Astrocyte (in vitro differentiated cells and primary cell): ENCODE results near the gene MORN5. TPM values are rescaled to one million over a fixed set of nuclear protein-coding genes. Genes with fewer than 3 reads are reported as not detected.

Experiments used
- DNase-seq: peaks from one replicate; pipeline ENCODE4 v3.0.0-alpha.2; 2010; ENCODE audit warnings: low read depth
- FAIRE-seq: peaks from 2 replicates; lab custom pipeline; 2011; peaks lifted over from hg19 to GRCh38; lab: Jason Lieb, UNC
- H2AFZ ChIP-seq: 2 replicates; pipeline ENCODE4 v1.6.0; 2012; ENCODE audit warnings: low read depth, low read length, inconsistent platforms
- H3K27ac ChIP-seq: 2 replicates; pipeline ENCODE4 v1.5.1; 2011; ENCODE audit warnings: low read depth, low read length, inconsistent platforms
- H3K27me3 ChIP-seq: 2 replicates; pipeline ENCODE4 v1.6.0; 2011; ENCODE audit warnings: low read length, inconsistent platforms; ENCODE audit not compliant: insufficient read depth
- H3K36me3 ChIP-seq: 2 replicates; pipeline ENCODE4 v1.5.1; 2011; ENCODE audit warnings: low read length, inconsistent platforms; ENCODE audit not compliant: insufficient read depth
- H3K4me1 ChIP-seq: 2 replicates; pipeline ENCODE4 v1.5.1; 2011; ENCODE audit warnings: low read length, inconsistent platforms; ENCODE audit not compliant: insufficient read depth
- H3K4me2 ChIP-seq: 2 replicates; pipeline ENCODE4 v1.6.0; 2012; ENCODE audit warnings: low read length, inconsistent platforms
- H3K4me3 ChIP-seq: 2 replicates; pipeline ENCODE4 v1.5.1; 2011; ENCODE audit warnings: low read depth, mild to moderate bottlenecking, low read length, inconsistent platforms; ENCODE audit not compliant: insufficient read depth
- H3K79me2 ChIP-seq: 2 replicates; pipeline ENCODE4 v1.6.0; 2012; ENCODE audit warnings: mild to moderate bottlenecking, low read length, inconsistent platforms; ENCODE audit not compliant: insufficient read depth
- H3K9ac ChIP-seq: 2 replicates; pipeline ENCODE4 v1.6.0; 2012; ENCODE audit warnings: mild to moderate bottlenecking, low read length, inconsistent platforms
- H3K9me3 ChIP-seq: 2 replicates; pipeline ENCODE4 v1.5.1; 2012; ENCODE audit warnings: low read depth, mild to moderate bottlenecking, low read length, inconsistent platforms; ENCODE audit not compliant: insufficient read depth
- H4K20me1 ChIP-seq: 2 replicates; pipeline ENCODE4 v1.6.0; 2012; ENCODE audit warnings: low read length, inconsistent platforms; ENCODE audit not compliant: insufficient read depth
- H3K27ac Mint-ChIP-seq: one replicate; pipeline ENCODE4 v1.8.0; 2021; ENCODE audit warnings: mild to moderate bottlenecking, mixed read lengths; ENCODE audit not compliant: unreplicated experiment
- H3K27me3 Mint-ChIP-seq: one replicate; pipeline ENCODE4 v1.8.0; 2021; ENCODE audit warnings: low read depth, mixed read lengths; ENCODE audit not compliant: unreplicated experiment
- H3K36me3 Mint-ChIP-seq: one replicate; pipeline ENCODE4 v1.8.0; 2021; ENCODE audit warnings: low read depth, mixed read lengths; ENCODE audit not compliant: unreplicated experiment
- H3K4me1 Mint-ChIP-seq: one replicate; pipeline ENCODE4 v1.8.0; 2021; ENCODE audit warnings: low read depth, mixed read lengths; ENCODE audit not compliant: unreplicated experiment
- H3K4me3 Mint-ChIP-seq: one replicate; pipeline ENCODE4 v1.8.0; 2021; ENCODE audit warnings: mild to moderate bottlenecking, moderate library complexity, mixed read lengths; ENCODE audit not compliant: unreplicated experiment
- H3K9me3 Mint-ChIP-seq: one replicate; pipeline ENCODE4 v1.8.0; 2021; ENCODE audit warnings: mild to moderate bottlenecking, mixed read lengths; ENCODE audit not compliant: unreplicated experiment
- EZH2 ChIP-seq: IDR thresholded peaks from 2 replicates; pipeline ENCODE4 v1.6.1; 2012; ENCODE audit warnings: mild to moderate bottlenecking, low read length, inconsistent platforms; ENCODE audit not compliant: insufficient read depth
- total RNA-seq: library from RNA; stranded (reverse); gene quantifications from 2 replicates; pipeline ENCODE4 v1.2.1, GENCODE V29; 2021
- TF ChIP-seq, protein P1 (sequence below): IDR thresholded peaks from 2 replicates; pipeline ENCODE4 v1.5.1; 2011; ENCODE audit warnings: low read depth, mild to moderate bottlenecking, inconsistent platforms, low read length, moderate library complexity; ENCODE audit not compliant: insufficient read depth

Gene MORN5
- total RNA-seq, 1 donor from 2014 or later, result not detected

DNA sequence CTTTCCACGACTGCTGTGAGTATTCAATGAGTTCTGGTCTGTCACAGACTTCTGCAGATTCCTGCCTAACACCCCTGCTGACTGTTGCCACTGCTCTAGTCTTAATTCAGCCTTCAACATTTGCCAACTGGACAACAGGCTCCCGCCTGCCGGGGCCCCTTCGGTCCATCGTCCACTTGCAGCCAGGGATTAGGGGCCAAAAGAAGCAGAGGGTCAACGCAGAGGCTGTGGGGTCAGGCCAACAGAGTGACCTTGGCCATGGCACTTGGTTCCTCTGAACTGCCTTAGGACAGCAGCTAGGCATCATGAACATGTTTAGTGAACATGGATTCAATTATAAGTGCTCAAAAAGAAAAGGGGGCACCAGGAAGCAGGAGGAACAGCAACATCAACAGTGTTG, 28.7 kb downstream of the MORN5 start:
- H3K9ac ChIP-seq, result no peak overlapping the region
- Mint-ChIP-seq H3K9me3 (no peaks in the 10 kb centered on the region), H3K27me3 (peaks cover 26% of the 10 kb centered on the region), H3K4me1 (peaks cover 2% of the 10 kb centered on the region), H3K4me3 (no peak overlapping the region), H3K27ac (no peak overlapping the region), H3K36me3 (peaks cover 2% of the 10 kb centered on the region)
- H3K36me3 ChIP-seq, result no peaks in the 10 kb centered on the region
- no peak overlapping the region for H3K4me2 ChIP-seq
- H3K79me2 ChIP-seq, result no peaks in the 10 kb centered on the region
- no peaks in the 10 kb centered on the region for H3K9me3 ChIP-seq
- DNase-seq (no peak), FAIRE-seq (no peak)
- H3K4me1 ChIP-seq, result no peaks in the 10 kb centered on the region
- no peak overlapping the region for H3K4me3 ChIP-seq
- no peak overlapping the region for H3K27ac ChIP-seq
- TF ChIP-seq, protein P1, sequence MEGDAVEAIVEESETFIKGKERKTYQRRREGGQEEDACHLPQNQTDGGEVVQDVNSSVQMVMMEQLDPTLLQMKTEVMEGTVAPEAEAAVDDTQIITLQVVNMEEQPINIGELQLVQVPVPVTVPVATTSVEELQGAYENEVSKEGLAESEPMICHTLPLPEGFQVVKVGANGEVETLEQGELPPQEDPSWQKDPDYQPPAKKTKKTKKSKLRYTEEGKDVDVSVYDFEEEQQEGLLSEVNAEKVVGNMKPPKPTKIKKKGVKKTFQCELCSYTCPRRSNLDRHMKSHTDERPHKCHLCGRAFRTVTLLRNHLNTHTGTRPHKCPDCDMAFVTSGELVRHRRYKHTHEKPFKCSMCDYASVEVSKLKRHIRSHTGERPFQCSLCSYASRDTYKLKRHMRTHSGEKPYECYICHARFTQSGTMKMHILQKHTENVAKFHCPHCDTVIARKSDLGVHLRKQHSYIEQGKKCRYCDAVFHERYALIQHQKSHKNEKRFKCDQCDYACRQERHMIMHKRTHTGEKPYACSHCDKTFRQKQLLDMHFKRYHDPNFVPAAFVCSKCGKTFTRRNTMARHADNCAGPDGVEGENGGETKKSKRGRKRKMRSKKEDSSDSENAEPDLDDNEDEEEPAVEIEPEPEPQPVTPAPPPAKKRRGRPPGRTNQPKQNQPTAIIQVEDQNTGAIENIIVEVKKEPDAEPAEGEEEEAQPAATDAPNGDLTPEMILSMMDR, result no peak
- TF ChIP-seq EZH2, result no peak
- no peak overlapping the region for H2AFZ ChIP-seq
- peaks cover 17% of the 10 kb centered on the region for H3K27me3 ChIP-seq
- H4K20me1 ChIP-seq, result no peaks in the 10 kb centered on the region

DNA sequence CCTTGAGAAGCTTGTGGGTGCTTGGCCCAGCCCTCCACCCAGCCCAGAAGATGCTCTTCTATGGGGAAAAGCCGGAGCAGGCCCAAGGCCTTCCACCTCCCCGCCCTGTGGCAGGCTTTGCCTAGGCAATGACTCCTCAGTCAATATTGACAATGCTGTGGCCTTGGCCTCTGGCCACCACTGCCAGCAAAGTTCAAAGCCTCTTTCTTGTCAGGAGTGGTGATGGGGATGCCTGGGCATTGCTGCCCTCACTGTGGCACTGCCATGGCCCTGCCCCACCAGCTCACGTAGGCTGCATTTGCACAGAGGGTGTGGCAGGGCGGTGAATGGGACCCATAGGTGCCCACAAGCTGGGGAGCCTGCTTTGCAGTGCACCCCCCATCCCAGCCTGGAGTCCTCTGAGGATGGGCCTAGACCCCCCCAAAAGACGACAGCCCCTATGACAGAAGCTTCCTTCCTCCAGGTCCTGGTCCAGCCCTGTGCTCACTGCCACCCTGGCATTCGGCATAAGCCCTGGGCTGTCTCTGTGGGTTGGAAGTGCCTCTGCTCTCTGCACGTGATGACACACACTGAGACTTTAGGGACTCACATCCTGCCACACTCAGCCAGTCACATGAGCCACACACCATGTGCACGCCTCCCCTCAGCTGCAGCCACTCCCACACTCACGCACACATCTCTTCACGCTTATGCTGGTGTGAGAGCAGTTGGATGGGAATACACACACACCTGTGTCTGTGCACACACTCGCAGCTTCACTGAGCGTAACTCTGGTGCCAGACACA, 31.1 kb downstream of the MORN5 start:
- H3K27ac Mint-ChIP-seq, result no peak overlapping the region
- Histone ChIP-seq H3K27me3 (peaks cover 3% of the 10 kb centered on the region), H3K4me1 (no peaks in the 10 kb centered on the region), H3K79me2 (no peaks in the 10 kb centered on the region), H3K27ac (no peak overlapping the region), H3K4me3 (no peak overlapping the region), H2AFZ (no peak overlapping the region), H3K4me2 (no peak overlapping the region), H4K20me1 (no peaks in the 10 kb centered on the region), H3K36me3 (no peaks in the 10 kb centered on the region), H3K9ac (no peak overlapping the region), H3K9me3 (no peaks in the 10 kb centered on the region)
- H3K36me3 Mint-ChIP-seq, result peaks cover 2% of the 10 kb centered on the region
- no peaks in the 10 kb centered on the region for H3K9me3 Mint-ChIP-seq
- DNase-seq, result no peak
- no peak for FAIRE-seq
- TF ChIP-seq, protein P1, result no peak
- no peak for TF ChIP-seq EZH2
- peaks cover 2% of the 10 kb centered on the region for H3K4me1 Mint-ChIP-seq
- H3K4me3 Mint-ChIP-seq, result no peak overlapping the region
- peaks cover 35% of the 10 kb centered on the region for H3K27me3 Mint-ChIP-seq

DNA sequence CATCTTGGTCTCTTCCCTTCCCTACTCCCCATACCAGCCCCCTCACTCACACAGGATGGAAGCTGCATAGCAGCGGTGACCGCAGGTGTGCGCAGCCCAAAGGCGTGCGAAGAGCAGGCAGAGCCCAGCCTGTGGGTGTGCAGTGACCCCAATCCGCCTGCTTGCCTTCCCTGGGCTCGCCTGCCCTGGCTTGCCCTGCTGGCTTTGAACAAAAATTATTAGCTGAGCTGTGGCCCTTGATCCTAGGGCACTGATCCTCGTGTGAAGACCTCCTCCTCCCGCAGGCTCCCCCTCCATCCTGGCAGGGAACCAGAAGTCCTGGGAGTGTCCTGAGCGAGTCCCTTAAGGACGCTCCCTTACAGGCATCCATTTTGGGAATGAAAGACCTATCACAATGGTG, 31.9 kb downstream of the MORN5 start:
- Histone ChIP-seq H4K20me1 (no peaks in the 10 kb centered on the region), H2AFZ (no peak overlapping the region), H3K36me3 (no peaks in the 10 kb centered on the region), H3K4me3 (no peak overlapping the region), H3K4me2 (no peak overlapping the region), H3K9me3 (no peaks in the 10 kb centered on the region), H3K27ac (no peak overlapping the region), H3K79me2 (no peaks in the 10 kb centered on the region), H3K4me1 (no peaks in the 10 kb centered on the region), H3K9ac (no peak overlapping the region), H3K27me3 (peaks cover 3% of the 10 kb centered on the region)
- TF ChIP-seq, protein P1, result no peak
- TF ChIP-seq EZH2, result no peak
- no peak overlapping the region for H3K4me3 Mint-ChIP-seq
- H3K4me1 Mint-ChIP-seq, result peaks cover 2% of the 10 kb centered on the region
- no peak for DNase-seq
- no peak overlapping the region for H3K27ac Mint-ChIP-seq
- H3K9me3 Mint-ChIP-seq, result no peaks in the 10 kb centered on the region
- peaks cover 2% of the 10 kb centered on the region for H3K36me3 Mint-ChIP-seq
- H3K27me3 Mint-ChIP-seq, result peaks cover 32% of the 10 kb centered on the region
- FAIRE-seq, result no peak
